GM21737 (cell line): ENCODE results near the gene ARHGEF25.
"Not testable (repeated sequence)": the region's sequence is repeated elsewhere in the genome, so short reads cannot be mapped to it uniquely, and the experiment has no call there.

Experiments
- ATAC-seq: cut with Tn5 transposase; IDR thresholded peaks from one replicate; pipeline ENCODE4 v1.9.1; 2021; ENCODE audit warnings: mild to moderate bottlenecking, moderate library complexity; ENCODE audit not compliant: unreplicated experiment

The ARHGEF25 gene

DNA sequence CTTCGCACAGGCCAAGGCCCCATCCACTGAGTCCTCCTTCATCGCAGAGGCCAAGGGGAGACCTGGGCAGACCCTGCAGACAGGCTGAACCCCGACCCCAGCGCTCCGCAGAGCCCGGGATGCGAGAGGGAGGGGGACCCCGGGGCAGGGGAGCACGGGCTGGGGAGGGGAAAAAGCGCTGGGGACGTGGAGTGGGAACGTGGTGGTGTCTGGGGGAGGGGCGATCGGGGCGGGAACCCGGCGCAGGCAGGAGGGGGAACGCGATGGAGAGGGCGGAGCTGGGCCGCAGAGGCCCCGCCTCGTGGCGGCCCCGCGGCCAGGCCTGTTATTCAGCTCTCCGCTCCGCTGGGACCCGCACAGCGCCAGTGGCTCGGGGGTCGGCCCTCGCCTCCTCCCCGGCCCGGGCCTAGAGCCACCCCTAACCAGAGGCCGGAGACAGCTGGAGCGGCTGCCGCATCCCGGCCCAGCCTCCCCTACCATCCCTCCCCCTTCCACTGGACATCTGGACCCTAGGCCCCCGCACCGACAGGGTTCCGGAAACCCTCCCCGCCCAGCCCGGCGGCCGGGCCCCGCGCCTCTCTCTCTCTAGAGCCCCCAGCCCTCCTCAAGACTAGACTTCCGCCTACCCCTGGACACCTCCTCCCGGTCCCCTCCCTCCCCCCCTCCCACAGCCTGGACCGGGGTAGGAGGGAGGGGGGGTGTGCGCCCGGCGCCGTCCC, at the start of gene ARHGEF25:
TSS of gene ARHGEF25 (plus strand) at position 328 of the 719 bp plus-strand sequence. CDS start 460 bp downstream, outside the sequence.
- ATAC-seq: no peak

DNA sequence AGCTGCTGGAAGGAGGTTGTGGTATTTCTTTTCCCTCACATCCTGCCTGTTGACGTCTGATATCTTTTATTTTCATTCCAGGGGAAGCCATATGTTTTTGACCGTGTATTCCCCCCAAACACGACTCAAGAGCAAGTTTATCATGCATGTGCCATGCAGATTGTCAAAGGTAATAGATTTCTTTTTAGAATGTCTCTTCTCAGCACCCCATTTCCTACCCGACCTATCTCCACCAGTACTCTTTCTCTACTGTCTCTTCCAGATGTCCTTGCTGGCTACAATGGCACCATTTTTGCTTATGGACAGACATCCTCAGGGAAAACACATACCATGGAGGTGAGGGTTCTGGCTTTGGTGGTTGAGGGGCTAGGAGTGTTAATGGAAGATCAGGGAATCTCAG, 47.9 kb upstream of the ARHGEF25 start:
- ATAC-seq: no peak

DNA sequence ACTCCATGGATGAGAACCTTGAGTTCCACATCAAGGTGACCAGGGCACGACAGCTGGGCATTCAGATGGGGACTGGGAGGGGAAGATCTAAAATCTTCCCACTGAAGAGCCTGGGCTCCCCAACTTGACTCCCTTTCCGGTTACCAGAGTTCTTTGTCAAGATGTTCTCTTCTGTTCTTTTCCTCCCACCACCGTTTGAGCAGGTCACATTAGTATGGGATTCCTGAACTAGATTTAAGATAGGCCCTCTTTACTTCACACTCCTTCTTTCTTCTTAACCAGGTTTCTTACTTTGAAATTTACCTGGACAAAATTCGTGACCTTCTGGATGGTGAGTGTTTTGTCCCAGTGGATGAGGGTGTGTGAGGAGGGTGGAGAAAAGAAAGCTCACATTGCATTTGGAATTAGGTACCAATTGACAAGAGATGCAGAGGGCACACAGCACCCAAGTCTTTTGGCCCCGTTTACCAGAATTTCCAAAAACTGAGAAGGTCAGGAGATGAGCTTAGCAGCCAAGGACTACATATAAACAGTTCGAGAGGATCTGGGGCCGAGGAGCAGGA, 47.0 kb upstream of the ARHGEF25 start:
- ATAC-seq: no peak

DNA sequence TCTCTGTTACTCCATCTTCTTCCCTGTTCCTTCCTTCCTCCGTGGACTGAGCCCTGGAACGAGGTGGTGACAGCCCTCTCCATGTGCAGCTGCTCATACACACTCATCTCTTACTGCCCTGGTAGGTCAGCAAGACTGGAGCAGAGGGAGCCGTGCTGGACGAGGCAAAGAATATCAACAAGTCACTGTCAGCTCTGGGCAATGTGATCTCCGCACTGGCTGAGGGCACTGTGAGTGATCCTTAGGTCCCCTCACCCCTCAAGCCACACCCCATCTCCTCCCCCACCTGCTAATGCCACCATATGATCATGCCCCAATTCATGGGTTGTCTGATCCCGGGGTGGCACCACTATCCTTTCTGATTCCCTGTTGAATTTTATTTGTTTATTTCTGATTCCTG, 42.4 kb upstream of the ARHGEF25 start:
- no peak for ATAC-seq

DNA sequence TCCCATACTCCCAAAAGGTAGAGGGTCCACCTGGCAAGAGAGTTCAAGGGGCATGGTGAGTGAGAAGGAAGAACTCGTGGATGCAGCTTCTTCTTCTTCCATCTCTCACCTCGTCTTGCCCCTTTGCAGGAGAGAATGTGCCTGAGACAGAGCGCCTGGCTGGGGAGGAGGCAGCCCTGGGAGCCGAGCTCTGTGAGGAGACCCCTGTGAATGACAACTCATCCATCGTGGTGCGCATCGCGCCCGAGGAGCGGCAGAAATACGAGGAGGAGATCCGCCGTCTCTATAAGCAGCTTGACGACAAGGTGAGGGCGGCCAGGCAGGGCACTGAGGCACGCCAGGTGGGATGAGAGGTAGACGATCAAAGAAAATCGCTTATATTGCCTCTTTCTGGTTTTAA, 41.4 kb upstream of the ARHGEF25 start:
- ATAC-seq: no peak

DNA sequence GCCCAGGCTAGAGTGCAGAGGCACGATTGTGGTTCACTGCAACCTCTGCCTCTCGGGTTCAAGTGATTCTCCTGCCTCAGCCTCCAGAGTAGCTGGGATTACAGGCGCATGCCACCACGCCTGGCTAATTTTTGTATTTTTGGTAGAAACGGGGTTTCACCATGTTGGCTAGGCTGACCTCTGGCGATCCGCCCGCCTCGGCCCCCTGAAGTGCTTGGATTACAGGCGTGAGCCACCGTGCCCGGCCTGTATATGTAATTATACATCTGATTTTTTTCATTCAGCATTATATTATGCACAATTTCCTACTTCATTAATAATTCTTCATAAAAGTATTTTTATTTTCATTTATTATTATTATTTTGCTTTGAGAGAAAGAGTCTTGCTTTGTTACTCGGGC, 40.8 kb upstream of the ARHGEF25 start:
- not testable (repeated sequence) for ATAC-seq

DNA sequence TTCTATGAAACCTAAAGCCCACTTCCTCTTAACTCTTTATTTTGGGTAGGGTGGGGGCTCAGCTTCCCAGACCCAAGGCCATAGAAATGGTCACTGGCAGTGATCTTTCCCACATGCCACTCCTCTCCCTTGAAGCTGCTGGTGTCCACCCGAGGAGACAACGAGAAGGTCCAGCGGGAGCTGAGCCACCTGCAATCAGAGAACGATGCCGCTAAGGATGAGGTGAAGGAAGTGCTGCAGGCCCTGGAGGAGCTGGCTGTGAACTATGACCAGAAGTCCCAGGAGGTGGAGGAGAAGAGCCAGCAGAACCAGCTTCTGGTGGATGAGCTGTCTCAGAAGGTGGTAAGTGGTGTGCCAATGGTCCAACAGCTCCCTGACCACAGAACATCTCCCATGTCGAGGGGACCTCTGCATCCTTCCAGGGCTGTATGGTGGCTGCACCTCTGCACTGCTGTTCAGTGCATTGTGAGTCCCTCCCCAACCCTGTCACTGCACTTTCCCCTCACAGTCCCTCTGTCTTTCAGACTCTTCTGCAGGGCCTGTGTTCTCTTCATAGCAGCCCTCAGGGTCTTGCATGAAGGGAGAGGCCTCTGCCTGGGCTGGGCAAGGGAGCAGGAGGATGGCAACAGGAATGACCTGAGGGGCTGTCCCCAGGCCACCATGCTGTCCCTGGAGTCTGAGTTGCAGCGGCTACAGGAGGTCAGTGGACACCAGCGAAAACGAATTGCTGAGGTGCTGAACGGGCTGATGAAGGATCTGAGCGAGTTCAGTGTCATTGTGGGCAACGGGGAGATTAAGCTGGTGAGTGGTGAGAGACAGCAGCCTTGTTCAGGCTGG, 39.1 kb upstream of the ARHGEF25 start:
- ATAC-seq: no peak

DNA sequence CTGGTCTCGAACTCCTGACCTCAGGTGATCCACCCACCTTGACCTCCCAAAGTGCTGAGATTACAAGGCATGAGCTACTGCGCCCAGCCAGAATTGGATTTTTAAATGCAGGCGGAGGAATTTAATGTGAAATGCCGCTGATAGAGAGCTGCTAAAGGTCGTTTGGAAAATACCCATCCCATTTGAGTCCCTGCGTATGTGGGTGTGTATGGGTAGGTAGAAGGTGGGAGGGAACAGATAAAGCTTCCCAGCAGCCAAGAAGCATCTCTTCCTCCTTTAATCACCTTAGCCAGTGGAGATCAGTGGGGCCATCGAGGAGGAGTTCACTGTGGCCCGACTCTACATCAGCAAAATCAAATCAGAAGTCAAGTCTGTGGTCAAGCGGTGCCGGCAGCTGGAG, 36.4 kb upstream of the ARHGEF25 start:
- ATAC-seq: no peak

DNA sequence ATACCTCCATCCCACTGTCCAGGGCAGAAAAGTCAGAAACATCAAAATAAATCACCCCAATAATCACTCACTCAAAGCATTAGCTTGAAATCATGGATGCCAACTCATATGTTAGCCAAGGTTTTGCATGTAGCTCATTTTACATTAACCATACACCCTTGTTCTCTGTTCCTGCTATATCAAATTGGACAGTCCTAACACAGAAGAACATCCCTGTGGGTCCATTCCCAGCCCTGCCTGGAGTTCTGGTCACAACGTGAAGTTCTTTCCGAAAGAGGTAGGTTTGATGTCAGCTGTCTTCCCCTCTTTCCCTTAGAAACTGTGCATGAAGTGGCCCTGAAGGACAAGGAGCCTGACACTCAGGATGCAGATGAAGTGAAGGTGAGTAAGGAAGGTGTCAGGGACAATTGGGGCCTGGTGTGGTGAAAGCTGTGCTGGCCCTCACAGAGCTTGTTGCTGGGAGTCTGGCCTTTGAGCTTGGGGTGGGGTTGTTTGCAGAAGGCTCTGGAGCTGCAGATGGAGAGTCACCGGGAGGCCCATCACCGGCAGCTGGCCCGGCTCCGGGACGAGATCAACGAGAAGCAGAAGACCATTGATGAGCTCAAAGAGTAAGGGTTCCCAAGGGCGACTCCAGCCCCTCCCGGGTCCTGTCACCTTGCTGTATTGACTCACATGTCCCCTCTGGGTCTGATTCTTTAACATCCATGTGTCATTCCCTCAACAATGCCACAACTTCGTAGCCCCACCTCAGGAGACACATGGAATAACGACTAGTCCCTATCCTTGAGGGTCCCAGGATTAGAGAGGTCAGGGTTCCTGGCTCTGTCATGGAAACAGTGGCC, 35.2 kb upstream of the ARHGEF25 start:
- no peak for ATAC-seq

DNA sequence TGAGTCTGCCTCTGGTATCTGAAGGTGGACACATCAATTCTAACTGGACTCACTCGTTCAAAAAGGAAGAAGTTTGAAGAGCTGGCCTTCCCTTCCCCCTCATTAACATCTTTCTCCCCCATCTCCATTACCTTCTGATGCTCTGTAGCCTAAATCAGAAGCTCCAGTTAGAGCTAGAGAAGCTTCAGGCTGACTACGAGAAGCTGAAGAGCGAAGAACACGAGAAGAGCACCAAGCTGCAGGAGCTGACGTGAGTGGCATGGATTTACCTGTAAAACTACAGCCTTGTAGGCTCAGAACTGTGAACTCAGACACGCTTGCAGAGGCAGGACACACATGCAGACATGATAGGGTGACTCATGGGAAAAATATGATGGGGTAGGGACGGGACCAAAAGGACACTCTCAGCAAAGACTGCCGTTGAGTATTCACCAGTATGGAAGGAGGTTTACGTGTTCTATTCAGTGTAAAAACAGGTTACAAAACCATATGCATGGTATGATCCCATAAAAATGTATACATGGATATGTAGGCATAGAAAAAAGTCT, 34.5 kb upstream of the ARHGEF25 start:
- ATAC-seq: no peak

DNA sequence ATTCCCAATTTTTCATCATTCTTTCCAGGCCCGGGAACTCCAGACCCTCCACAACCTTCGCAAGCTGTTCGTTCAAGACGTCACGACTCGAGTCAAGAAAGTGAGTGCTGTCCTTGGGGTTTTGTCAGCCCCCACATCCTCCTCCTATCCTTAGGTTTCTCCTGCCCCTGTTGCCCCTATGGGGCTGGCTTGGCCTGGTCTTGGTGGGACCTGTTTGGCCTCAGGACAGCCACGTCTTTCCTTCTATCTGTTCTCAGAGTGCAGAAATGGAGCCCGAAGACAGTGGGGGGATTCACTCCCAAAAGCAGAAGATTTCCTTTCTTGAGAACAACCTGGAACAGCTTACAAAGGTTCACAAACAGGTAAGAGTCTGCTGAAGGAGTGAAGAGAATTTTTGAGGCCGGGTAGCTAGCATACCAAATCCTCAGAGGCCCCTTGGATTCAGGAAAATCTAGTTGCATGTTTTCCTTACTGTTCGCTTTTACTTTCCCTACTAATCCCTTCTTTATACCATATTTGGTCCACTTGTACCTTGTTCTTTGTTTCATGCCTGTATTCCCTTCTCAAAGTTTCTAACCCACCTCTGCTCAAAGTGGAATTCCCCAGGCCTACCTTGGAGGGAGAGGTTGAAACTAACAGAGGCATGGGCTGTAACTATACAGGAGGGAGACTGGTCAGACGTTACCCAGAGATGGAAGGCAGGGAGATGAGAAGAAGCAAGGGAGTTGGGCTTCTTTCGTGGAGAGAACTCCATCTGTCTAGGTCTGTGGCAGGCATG, 33.1 kb upstream of the ARHGEF25 start:
- ATAC-seq: no peak

DNA sequence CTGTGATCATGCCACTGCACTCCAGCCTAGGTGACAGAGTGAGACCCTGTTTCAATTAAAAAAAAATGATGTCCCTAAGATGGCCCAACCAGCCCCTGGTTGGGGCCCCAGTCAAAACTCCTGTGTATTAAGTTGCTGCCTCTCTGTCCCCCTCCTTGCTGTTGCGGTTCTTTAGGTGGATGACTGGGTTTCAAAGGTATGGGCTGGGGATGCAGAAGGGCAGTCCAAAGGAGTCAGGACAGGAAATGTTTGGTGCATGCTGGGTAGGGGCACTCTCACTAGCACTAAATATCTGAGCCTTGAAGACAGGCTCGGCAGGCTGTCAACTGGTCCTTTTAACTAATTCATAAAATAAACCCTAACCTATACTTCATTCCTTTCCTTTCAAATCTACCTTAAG, 32.2 kb upstream of the ARHGEF25 start:
- no peak for ATAC-seq

DNA sequence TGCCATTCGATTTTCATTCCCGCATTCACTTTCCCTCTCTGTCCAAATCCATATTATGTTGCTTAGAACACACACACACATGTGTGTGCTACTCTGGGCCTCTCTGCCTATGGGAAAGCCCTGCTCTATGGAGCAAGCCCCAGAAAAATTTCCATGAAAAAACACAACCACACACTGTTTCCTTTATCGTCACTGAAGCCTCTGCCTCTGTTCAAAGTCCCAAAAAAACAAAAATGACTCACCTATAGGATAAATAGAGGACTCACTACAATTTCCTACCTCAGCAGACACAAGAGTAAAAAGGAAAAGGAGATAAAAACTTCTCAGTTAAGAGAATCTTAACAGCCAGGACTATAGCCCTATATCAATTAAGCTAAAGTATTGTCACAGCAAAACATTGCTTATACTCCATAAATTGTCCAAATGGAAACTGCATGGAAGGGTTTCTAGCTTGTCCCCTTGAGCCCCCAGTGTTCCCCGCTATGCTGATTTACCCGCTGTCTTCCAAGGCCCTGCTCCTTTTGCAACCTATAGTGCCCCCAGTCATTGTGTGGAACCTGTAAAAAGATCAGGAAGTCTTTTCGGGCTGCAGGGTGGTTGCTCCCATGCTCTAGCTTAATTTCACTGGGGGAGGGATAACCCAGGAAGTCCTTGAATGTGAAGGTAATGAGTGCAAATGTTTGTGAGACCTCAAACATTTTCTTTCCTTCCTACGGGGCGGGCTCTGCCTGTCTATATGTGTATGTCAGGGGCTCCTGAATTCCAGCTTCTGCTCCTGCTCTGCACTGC, 31.4 kb upstream of the ARHGEF25 start:
- ATAC-seq: no peak

DNA sequence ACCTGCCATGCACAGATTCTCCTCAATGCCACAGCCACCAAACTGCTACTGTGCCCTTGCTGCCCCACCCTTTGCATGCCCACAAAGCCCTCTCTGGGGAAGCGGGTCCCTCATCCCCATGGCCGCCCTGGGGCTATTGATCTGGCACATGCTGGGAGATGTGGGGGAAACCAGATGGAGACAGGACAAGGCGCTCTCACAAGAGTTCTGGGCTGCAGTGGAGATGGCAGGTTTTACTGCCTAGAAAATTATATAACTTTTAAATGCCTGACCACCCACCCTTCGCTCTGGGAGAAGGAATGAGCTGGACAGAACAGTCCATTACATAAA, 30.8 kb upstream of the ARHGEF25 start:
- no peak for ATAC-seq

DNA sequence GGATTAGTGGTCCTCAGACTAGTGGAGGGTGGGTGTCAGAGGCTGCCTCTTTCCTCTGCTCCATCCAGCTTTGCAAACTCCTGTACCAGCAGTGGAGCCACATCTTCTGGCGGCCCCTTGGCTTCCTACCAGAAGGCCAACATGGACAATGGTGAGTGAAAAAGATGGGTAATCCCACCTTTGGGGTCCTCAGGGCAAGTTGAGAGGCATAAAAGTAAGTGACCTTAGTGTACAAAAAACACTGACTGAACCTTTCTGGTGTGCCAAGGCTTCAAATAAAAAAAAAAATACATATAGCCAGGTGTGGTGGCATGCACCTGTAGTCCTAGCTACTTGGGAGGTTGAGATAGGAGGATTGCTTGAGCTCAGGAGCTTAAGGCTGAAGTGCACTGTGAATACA, 29.4 kb upstream of the ARHGEF25 start:
- ATAC-seq: no peak

DNA sequence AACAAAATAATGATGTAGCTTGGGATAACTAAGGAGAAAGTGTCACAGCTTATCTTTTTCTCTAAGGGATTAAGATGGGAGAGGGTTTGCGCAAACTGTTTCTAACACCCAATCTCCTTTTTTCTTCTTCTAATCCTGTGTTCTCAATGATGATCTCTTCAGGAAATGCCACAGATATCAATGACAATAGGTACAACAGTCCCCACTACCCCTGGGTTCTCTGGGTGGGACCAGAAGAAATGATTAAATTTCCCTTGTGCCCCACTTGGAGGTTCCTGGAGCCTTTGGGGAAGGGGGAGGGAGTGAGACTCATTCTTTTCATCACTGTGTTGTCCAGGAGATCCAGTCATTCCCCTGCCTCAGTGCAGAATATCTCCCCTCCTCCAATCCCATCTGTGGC, 28.8 kb upstream of the ARHGEF25 start:
- no peak for ATAC-seq

DNA sequence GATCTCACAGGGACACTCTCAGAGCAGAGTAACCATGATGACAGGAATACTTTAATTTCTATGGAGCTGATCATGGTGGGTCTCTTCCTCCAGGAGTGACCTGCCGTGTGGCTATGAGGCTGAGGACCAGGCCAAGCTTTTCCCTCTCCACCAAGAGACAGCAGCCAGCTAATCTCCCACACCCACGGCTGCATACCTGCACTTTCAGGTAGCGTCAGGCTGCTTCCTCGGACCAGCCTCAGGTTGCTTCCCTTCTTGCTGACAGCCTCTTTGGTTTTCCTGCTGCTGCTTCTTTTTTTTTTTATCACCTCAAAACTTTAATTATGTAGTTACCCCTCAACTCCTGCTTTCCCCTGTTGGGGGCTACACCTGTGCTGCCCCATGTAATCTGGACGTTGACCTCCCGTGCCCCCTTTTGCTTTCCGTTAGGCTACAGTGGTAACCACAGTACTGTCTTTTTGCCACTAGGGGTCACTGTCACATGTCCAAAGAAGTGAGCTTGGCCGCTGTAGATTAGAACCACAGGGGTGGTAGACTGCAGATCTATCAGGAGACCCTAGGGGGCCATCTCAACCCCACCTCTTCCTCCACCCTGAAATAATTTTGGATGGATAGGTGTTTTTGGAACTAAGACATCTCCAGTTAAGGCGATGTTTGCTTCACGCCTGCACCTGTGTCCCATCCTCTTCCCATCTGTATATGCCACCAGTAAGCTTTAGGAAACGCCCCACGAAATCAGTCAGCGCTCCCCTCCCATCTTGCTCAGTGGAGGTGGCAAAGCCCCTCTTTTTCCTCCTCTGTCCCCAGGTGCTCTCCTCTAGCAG, 28.0 kb upstream of the ARHGEF25 start:
- ATAC-seq: peak; percentile 92

DNA sequence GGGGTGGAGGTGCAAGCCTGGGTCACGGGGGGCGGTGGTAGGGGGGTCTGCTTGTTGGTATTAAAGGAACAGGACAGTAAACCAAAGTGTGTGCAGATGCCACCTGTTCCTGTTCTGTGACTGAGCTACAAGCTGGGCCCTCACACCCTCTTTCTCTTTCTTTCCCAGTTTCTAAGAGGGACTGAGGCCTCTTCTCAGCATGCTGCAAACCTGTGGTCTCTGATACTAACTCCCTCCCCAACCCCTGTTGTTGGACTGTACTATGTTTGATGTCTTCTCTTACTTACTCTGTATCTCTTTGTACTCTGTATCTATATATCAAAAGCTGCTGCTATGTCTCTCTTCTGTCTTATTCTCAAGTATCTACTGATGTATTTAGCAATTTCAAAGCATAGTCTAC, 27.2 kb upstream of the ARHGEF25 start:
- ATAC-seq: no peak

DNA sequence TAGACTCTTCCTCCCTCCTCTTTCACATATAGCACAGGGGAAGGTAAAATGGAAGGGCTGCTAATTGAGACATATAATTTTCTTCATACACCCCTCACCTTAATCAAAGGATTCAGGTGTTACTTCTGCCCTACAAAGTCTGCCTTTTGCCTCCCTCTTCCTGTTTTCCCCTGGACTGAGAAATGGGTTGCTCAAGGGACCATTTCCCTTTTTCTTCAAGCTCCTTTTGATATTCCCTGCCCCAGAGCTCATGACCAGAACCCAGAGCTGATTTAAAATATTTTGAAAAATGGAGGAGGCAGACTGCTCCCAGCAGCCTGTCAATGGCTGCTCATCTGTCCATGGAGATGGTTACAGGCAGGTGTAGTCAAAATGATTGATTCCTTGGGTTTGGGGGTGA, 26.5 kb upstream of the ARHGEF25 start:
- no peak for ATAC-seq
